Stimulated activated CD8-positive, alpha-beta memory T cell treated with anti-CD3 and anti-CD28 coated beads, Interleukin-15, amount 100 ng/mL, for 1 hour (primary cell): ENCODE data around the gene SMC3.

Experiments used
- DNase-seq: peaks from one replicate; pipeline ENCODE4 v3.0.0-alpha.2; 2020; ENCODE audit warnings: low read depth

SMC3 gene

DNA sequence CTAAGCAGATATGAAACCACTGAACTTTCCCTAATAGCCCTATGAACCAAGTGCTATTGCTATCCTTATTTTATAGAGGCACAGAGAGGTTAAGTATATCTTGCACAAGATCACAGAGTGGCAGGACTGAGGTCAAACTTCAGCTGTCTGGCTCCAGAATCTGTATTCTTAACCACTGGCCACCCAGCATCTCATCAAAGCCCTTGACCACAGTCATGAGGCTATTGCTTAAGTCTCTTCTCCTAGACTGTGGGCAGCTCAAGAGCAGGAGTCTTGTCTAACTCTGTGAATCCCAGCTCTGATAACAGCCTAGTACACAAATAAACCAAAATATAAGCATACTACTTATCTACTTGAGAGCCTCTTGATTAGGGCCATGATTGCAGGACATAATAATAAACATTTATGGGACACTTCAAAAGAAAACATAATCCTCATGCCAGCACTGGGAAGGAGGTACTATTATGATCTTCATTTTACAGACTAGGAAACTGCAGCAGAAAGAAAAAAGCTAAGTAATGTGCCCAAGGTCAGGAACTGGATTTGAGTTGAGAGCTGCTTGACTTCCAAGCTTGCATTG, 22.4 kb upstream of the SMC3 start:
- no peak for DNase-seq

DNA sequence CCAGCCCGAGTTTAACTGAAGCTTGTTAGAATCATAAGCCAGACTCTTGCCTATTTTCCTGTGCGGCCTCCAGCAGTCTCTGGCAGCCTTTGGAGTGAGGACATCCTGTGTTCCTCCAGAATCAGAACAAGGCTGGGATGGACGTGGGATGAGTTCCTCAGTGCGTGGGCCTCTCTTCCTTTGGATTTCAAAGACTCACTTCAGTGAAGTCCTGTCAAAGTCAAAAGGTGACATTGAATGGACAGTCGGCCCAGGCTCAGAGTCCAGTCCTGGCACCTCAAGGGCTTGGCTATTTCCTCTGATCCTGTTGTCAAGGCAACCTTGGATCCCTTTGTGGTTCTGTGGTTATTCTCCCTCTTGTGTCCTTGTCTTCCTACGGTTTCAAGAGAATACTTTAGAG, 21.4 kb upstream of the SMC3 start:
- no peak for DNase-seq

DNA sequence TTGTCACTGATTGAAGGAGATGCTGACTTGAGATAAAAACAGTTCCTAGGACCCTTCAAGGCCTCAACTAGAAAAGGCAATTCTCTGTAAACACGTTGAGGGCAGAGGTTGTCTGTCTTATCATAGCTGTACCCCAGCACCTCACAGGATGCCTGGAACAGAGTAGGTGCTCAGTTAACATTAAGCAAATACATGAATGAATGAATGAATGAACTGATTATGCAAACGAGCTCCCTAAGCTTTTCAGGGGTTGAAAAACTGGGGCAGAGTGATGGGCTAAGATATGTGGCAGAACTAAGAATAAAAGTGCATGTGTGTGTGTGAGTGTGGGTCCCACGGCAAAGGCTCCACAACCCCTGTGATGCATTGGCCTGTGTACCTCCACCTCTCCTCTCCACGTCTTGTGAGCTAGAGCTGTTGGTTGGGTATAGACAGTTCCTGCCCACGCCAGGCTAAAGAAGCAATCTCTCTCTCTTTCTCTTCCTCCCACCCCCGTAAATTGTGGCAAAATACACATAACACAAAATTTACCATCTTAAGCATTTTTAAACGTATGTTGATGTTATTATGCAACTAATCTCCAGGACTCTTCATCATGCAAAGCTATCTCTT, 20.9 kb upstream of the SMC3 start:
- DNase-seq: no peak

DNA sequence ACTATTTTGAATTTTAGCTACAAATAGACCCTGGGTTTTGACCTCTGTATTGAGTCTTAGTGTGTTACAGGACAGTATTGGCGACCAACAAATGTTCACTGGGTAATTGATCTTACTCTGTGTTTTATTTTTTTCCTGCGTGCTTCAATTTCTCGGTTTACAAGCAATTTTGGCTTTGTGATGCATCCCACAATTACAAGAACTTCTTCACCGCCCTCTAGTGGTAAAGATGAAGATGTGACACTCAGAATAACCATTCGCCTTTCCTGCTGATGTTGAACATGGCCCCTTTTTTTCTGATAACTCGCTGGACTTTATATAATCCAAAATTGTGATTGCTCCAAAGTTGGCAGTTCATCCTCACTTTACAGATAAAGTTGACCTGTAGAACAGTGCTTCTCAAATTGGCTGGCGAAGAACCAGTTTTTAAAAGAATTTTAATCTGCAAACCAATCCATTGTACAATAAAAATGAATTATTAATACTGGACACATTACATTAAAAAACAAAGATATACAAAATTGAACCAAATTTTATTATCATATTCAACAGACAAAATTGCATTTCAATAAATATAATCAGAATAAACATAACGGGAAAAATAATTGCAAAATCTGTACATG, 20.2 kb upstream of the SMC3 start:
- DNase-seq: no peak

DNA sequence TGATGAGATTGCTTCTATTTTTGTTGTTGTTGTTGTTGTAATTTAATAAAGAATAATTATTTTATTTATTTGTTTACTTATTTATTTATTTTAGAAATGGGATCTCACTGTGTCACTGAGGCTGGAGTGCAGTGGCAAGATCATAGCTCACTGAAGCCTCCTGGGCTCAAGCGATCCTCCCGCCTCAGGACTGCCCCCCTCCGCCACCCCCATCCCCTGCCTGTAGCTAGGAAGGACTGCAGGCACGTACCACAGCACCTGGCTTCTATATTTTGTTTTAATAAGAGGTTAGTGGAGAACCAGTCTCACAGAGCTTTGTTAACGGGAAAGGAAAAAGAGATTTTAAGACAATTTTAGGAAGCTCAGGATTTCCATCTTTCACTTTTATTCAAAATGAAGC, 19.5 kb upstream of the SMC3 start:
- no peak for DNase-seq

DNA sequence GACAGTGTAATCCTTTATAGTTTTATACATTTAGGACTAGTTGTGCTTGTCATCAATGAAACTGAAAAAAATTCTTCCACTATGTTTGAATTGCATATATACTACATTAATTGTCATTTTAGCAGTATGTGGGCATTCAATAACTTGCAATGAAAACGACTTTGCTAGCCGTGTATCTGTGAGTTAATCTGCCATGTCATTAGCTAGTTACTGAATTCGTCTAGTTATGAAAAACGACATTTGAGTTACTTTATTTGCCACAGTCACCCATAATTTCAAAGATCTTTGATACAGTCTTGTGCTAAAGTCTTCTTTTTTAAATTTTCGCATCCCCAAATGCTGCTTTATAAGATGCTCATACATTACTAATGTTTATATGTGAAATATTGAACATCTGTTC, 18.3 kb upstream of the SMC3 start:
- no peak for DNase-seq

DNA sequence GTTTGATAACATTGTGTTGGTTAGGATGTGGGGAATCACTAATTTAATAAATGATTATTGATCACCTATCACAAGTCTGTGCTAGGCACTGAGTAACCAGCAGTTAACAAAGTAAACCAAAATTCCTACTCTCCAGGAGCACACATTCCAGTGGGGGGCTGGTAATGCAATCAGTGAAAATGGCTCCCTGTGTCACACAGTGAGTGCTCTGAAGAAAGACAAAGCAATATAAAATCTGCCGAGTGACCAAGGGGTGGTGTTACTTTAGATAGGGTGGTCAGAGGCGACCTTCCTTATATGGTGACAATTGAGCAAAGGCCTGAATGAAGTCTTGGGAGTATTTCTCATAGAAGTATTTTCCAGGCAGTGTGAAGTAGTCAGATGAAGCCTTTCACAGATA, 13.6 kb upstream of the SMC3 start:
- DNase-seq: no peak

DNA sequence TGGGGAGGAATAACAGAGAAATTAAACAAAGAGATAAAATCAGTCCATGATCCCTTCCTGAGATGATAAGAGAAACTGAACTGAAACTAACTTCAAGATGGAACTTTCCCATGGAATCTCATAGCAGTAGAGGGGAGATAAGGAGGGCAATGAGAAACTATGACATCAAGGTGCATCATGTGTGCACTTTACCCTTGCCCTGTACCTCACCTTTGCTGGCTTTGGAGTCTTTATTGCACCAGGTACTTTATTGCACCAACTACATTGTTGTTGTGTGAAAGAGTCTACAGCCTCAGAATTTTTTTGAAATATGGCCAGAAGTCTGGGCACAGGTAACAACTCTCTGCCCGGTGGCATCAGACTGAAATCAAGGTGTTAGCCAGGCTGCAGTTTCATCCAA, 11.2 kb upstream of the SMC3 start:
- no peak for DNase-seq

DNA sequence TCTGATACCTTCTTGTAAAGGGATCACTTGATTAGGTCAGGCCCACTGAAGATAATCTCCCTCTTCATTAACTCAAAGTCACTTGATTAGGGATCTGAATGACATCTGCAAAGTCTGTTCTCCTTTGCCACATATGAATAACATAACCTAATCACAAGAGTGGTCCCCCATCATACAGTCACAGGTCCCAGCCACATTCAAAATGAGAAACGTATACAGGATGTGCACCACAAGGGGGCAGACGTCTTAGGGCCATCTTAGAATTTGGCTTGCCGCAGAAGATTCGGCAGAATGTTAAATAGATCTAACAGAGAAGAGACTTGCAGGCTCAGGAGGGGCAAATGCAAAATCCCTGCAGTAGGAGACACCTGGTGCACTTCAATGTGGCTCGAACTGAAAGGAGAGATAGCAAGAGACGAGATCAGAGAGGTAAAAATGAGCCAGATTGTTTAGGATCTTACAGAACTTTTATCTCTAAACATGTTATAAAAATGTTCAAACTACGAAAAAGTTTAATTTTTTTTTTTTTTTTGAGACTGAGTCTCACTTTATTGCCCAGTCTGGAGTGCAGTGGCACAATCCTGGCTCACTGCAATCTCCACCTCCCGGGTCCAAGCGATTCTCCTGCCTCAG, 10.4 kb upstream of the SMC3 start:
- DNase-seq: peak; percentile 60

DNA sequence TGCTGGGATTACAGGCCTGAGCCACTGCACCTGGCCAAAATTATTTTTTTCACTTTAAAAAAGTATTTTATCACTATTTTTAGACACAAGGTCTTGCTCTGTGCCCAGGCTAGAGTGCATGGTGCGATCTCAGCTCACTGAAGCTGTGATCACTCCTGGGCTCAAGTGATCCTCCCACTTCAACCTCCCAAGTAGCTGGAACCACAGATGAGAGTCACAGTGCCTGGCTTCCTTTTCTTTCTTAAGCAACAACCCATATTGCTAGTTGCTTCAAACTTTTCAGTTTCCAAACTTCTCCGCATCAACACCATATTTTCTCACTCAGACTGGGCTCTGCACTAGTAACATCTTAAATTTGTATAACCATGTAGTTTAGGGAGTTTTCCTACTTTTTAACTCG, 9.5 kb upstream of the SMC3 start:
- no peak for DNase-seq

DNA sequence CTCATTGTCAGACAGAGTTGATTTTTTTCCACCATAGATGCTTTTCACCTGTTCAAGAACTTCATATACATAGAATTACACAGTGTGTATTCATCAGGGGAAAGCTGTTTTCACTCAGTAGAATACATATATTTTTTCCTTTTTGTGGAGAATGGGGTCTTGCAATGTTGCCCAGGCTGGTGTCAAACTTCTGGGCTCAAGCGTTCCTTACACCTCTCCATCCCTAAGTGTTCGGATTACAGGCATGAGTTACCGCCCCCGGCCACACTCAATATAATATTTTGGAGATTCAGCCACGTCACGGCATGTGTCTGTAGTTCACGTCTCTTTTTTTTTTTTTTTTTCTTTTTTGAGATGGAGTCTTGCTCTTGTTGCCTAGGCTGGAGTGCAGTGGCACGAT, 7.5 kb upstream of the SMC3 start:
- no peak for DNase-seq

DNA sequence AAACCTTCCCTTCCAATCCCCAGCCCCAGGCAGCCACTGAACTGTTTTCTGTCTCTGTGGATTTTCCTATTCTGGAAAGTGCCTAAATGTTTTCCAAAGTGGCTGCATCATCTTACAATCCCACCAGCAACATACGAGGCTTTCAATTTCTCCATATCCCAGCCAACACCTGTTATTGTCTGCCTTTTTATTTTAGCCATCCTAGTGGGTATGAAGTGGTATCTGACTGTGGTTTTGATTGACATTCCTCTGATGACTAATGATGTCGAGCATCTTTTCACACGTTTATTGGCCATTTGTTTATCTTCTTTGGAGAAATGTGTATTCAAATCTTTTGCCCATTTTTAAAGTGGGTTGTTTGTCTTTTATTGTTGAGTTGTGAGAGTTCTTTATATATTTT, 6.2 kb upstream of the SMC3 start:
- DNase-seq: no peak

DNA sequence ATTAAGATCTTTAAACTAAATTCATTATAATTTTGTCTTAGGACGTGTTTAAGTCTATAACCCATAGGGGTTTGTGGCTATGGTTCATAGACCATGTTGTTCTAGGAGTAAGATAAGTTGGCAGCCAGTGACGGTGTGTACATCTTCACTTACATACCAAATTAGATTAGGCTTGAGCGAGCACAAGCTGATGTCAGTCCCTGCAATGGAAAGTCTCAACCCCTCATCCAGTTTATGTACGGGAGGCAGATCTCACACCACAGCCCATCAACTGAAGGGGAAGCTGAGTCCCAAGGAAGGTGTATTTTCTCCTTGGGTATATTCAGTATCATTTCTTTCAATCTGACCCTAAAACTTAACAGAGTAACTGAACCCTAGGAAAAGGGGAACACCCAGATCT, 5.1 kb upstream of the SMC3 start:
- DNase-seq: no peak

DNA sequence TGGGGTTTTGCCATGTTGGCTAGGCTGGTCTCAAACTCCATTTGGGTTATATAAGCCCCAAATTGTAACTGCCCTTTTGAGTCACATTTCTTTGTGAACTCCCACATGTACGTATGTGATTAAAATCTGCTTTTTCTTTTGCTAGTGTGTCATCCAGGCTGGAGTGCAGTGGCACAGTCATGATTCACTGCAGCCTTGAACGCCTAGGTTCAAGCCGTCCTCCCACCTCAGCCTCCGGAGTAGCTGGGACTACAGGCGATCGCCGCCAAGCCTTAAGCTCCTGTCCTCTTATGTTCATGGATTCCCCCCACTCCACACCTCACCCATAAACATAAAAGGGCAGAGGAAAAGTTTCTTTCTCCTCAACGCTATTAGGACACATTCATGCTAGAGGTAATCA, 4.4 kb upstream of the SMC3 start:
- DNase-seq: no peak

DNA sequence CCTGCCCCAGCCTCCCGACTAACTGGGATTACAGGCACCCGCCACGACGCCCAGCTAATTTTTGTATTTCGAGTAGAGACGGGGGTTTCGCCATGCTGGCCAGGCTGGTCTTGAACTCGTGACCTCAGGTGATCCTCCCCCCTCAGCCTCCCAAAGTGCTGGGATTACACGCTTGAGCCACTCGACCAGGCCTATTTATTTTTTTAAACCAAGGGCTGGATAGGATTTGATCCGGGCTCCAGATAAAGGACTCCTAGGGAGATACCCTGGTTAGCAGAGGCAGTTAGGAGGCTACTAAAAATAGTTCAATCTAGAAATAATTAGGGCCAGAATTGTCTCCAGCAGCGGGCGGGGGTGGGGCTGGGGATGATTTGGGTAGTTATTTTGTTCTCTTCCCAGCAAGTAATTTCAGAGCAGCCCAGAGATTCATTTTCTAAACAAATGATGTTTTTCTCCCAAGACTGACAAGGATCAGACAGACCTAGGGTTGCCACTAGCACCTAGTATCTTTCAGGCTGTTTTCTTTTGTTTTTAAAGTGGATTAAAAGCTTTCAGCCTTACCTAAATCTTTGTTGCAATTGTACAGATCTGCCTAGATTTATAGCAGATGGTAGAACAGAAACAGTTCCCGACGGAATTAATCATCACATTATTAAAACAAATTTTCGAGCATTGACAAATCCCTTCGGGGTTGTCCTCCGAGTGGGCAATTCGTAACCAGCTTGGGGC, 859 bp upstream of the SMC3 start:
- no peak for DNase-seq

DNA sequence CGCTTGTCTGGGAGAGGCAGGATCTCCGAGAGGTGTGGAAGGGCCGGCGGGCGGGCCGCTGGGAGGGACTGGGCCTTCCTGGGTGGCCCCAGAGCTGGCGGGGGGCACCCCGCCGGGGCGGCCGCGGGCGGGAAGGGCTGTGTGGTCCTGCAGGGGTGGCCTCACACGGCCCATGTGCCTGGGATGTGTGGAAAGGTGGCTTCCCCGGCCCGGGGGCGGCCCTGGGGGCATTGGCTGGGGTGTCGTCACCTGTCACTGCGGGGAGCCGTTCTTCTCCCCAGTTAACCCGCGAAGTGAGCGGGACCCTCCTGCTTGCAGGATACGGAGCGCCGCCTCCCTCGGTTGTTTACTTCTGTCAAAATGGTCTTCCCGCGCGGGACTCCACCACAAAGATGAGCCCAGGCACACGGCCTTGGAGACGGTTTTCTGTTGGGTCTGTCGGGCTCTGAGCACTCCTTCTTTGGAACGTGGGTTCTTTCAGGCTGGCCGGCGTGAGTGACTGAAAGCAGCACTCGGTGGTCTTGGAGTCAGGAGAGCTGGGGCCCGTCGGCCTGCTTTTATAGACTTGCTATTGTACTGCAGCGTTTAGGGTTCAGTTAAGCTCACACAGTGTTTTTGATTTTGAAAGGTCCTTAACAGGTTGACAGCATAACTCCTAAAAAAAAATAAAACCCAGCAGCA, 700 bp downstream of the SMC3 start:
- DNase-seq: peak; percentile 25

DNA sequence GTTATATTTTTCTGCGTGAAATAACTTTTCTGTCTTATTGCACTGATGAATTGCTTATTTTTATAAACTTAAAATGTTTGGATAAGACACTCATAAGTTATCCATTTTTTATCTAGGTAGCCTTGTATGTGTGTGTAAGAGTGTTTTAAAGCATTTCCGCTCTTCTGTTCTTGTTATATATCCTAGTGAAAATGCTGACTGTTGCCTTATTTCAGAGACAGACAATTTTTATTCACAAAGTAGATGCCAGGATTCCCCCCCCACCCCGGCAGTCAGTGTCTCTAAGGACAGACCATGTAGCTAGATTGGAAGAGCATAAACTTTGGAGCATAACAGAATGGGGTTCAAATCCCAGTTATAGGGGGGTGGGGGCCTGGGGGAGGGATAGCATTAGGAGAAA, 1.6 kb downstream of the SMC3 start:
- DNase-seq: no peak

DNA sequence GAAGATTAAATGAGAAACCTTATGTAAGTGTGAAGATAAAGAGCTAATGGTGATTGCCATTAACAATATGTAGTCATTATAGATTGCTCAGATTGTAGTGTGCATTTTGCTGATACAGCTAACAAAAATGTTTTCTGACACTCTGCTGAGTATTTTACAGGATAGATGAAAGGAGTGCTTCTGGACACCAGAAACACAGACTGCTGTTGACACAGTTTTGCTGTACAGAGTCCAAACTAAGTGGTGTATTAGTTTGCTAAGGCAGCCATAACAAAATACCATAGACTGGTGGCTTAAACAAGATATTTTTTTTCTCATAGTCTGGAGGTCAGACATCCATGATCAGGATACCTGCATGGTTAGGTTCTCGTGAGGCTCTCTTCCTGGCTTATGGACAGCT, 2.2 kb downstream of the SMC3 start:
- DNase-seq: no peak

DNA sequence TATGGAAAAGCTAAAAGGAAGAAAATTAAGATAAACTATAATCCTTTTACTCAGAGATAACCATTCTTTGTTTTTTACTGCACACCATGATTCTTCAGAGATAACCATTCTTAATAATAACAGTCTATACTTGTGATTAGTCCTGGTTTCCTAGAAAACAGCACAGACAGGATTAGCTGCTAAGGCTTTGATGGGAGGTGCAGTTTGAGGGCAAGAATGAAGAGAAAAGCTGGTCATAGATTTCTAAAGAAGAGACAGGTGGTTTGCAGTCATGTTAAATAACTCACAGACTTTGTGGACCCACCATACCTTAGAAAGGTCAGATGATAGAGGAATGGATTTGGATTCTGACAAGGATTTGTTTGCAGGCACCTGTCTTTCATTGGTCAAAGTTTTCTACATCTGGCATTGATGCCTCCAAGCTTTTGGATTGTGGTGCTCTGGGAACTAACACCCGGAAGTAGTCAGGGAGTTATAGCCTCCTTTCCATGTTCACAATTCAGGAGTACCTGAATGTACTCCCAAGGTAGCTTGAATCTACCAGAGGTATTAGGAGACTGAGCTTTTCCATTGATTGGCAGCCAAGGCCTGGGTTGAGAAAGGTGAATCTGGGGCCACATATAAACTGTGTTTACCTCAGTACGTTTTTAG, 3.7 kb downstream of the SMC3 start:
- no peak for DNase-seq

DNA sequence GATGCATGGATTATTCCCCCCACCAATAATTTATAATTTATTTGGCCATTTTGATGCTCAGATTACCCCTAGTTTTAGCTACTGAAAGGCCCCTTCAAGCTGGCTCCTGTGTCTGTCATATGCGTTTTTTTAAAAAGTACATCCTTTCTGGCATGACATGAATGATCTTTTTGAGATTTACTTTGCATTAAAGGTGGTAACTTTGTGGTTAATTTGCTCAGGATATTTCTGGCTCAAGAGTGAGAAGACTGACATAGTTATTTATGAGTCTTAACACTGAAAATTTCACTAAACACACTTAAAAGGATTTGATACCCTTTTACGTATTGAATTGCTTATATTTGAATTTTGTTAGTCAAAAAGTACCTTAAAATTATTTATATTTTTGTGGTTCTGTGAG, 5.4 kb downstream of the SMC3 start:
- no peak for DNase-seq

DNA sequence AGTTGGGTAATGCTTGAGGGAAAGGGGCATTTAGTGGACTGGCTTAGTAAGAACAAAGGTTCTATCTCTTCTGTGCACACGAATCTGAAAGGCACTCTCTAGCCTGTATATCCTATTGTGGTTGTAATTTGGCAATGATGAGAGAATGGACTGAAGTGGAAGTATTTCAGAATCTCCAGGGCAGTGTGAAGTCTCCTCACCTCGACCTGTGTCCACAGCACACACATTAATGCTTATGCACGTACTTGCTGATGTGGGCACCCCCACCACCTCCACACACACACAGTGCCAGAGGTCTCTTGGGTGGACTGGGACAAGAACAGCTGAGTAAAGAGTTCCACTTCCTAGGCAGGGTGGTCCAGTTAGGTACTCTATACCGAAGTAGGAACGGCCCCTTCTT, 6.9 kb downstream of the SMC3 start:
- DNase-seq: no peak

DNA sequence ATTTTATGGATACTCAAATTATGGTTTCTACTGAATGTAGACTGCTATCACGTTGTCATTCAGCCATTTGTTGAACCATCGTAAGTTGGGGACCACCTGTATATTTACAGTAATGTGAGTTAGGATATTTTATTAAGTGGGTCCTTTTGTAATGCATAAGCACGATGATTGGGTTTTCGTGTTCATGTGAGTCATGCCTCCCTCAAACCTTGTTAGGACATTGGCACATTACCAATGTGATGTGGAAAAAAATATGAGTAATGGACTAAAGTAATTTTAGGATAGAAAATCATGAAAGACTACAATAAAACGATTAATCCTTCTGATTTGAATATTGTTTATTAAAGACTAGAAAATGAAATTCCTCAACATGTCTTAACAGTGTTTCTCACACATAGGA, 8.7 kb downstream of the SMC3 start:
- DNase-seq: no peak
